Measurements from ENCODE around the gene R3HDM2. TPM values are rescaled to one million over a fixed set of nuclear protein-coding genes. Genes with fewer than 3 reads are reported as not detected.

The R3HDM2 gene
- total RNA-seq, 4 donors from 2014 or later: 26.3 to 56.9 (median 33.3) TPM

- intact Hi-C loops (cut with DNase I; ENCODE audit: low total_unique reads) (no loop called here), in situ Hi-C loops (cut with MboI; ENCODE audit: low pct_ligation_motif_present in 1 of 4, low pct_unique_long_range_greater_than_20kb in 1 of 4, low sequenced_read_pairs in 3 of 4) (no loop called here)
- Histone ChIP-seq H3K4me1 (peaks cover 12 to 21% (median 12%) of the 10 kb centered on the region in 4 donors), H3K9me3 (no peaks in the 10 kb centered on the region), H3K27ac (no peak overlapping the region), H3K27me3 (peaks cover 26% of the 10 kb centered on the region), H3K4me3 (no peak overlapping the region), H3K36me3 (no peaks in the 10 kb centered on the region)
- no peak for DNase-seq
- WGBS, 2 donors (ENCODE audit: low coverage in 1 of 2): 85% methylated on average over 27 of the region's 27 CpGs; no CpG with 5 or more reads in 1 of the 2 donors
- no peak for TF ChIP-seq EP300 (IDR thresholded peaks at IDR 0.05; ENCODE audit: low read depth)
- no peak for TF ChIP-seq POLR2A (IDR thresholded peaks at IDR 0.05)
- TF ChIP-seq POLR2AphosphoS5 (IDR thresholded peaks at IDR 0.05): no peak
- no peak for TF ChIP-seq CTCF (IDR thresholded peaks at IDR 0.05)
These were observed 218.8 kb downstream of the R3HDM2 start for GRCh38 chr12:57211791-57212700.

GRCh38 chr12:57210926-57211692 lies 219.7 kb downstream of the R3HDM2 start:
- Histone ChIP-seq H3K4me3 (no peak overlapping the region), H3K9me3 (no peaks in the 10 kb centered on the region), H3K36me3 (peaks cover 0 to 5% (median 0%) of the 10 kb centered on the region in 4 donors), H3K27me3 (peaks cover 18% of the 10 kb centered on the region), H3K4me1 (peaks cover 5 to 14% (median 7%) of the 10 kb centered on the region in 4 donors), H3K27ac (no peak overlapping the region)
- DNase-seq: no peak
- TF ChIP-seq EP300 (IDR thresholded peaks at IDR 0.05; ENCODE audit: low read depth) (no peak), POLR2AphosphoS5 (IDR thresholded peaks at IDR 0.05) (no peak), CTCF (IDR thresholded peaks at IDR 0.05) (no peak), POLR2A (IDR thresholded peaks at IDR 0.05) (no peak)
- intact Hi-C loops (cut with DNase I; ENCODE audit: low total_unique reads) (no loop called here), in situ Hi-C loops (cut with MboI; ENCODE audit: low pct_ligation_motif_present in 1 of 4, low pct_unique_long_range_greater_than_20kb in 1 of 4, low sequenced_read_pairs in 3 of 4) (no loop called here)
- WGBS, 2 donors (ENCODE audit: low coverage in 1 of 2): 82% methylated on average over 16 of the region's 16 CpGs; no CpG with 5 or more reads in 1 of the 2 donors

- DNase-seq: no peak
- peaks cover 12% of the 10 kb centered on the region for H3K27me3 ChIP-seq
- peaks cover 0 to 9% (median 3%) of the 10 kb centered on the region in 4 donors for H3K4me1 ChIP-seq
- WGBS, 2 donors (ENCODE audit: low coverage in 1 of 2): 82% methylated on average over 13 of the region's 15 CpGs; no CpG with 5 or more reads in 1 of the 2 donors
- no peak overlapping the region for H3K4me3 ChIP-seq
- no peak overlapping the region for H3K27ac ChIP-seq
- no peaks in the 10 kb centered on the region for H3K9me3 ChIP-seq
- intact Hi-C loops (cut with DNase I; ENCODE audit: low total_unique reads) (no loop called here), in situ Hi-C loops (cut with MboI; ENCODE audit: low pct_ligation_motif_present in 1 of 4, low pct_unique_long_range_greater_than_20kb in 1 of 4, low sequenced_read_pairs in 3 of 4) (no loop called here)
- no peak for TF ChIP-seq CTCF (IDR thresholded peaks at IDR 0.05)
- no peak for TF ChIP-seq EP300 (IDR thresholded peaks at IDR 0.05; ENCODE audit: low read depth)
- TF ChIP-seq POLR2AphosphoS5 (IDR thresholded peaks at IDR 0.05): no peak
- no peak for TF ChIP-seq POLR2A (IDR thresholded peaks at IDR 0.05)
- peaks cover 0 to 8% (median 0%) of the 10 kb centered on the region in 4 donors for H3K36me3 ChIP-seq
These were observed 220.4 kb downstream of the R3HDM2 start for GRCh38 chr12:57210461-57210860.

- in situ Hi-C loops (cut with MboI; ENCODE audit: low pct_ligation_motif_present in 1 of 4, low pct_unique_long_range_greater_than_20kb in 1 of 4, low sequenced_read_pairs in 3 of 4): no loop called here
- intact Hi-C loops (cut with DNase I; ENCODE audit: low total_unique reads): no loop called here
- peaks cover 6% of the 10 kb centered on the region for H3K27me3 ChIP-seq
- DNase-seq: no peak
- peaks cover 0 to 9% (median 3%) of the 10 kb centered on the region in 4 donors for H3K4me1 ChIP-seq
- peaks cover 0 to 8% (median 2%) of the 10 kb centered on the region in 4 donors for H3K36me3 ChIP-seq
- H3K9me3 ChIP-seq: no peaks in the 10 kb centered on the region
- 94% methylated on average over 8 of the region's 8 CpGs; no CpG with 5 or more reads in 1 of the 2 donors for WGBS, 2 donors (ENCODE audit: low coverage in 1 of 2)
- no peak overlapping the region for H3K27ac ChIP-seq
- H3K4me3 ChIP-seq: no peak overlapping the region
- TF ChIP-seq POLR2A (IDR thresholded peaks at IDR 0.05): no peak
- TF ChIP-seq POLR2AphosphoS5 (IDR thresholded peaks at IDR 0.05): no peak
- TF ChIP-seq EP300 (IDR thresholded peaks at IDR 0.05; ENCODE audit: low read depth): no peak
- no peak for TF ChIP-seq CTCF (IDR thresholded peaks at IDR 0.05)
These were observed 220.9 kb downstream of the R3HDM2 start for GRCh38 chr12:57209916-57210315.

Data from transverse colon (tissue), 4 donors.